KBM-7 (cell line): ENCODE measurements around the gene BLCAP.
"Not testable (repeated sequence)": the region's sequence is repeated elsewhere in the genome, so short reads cannot be mapped to it uniquely, and the experiment has no call there.

ENCODE experiments used
- DNase-seq: peaks from one replicate; pipeline ENCODE4 v3.0.0-alpha.2; 2015
- in situ Hi-C: fragments of 300-500 bp; cut with MboI; formaldehyde crosslinking; loops from 2 replicates; pipeline ENCODE4 v1.14.3; 2020; ENCODE audit warnings: low sequenced_read_pairs, low pct_unique_long_range_greater_than_20kb, mixed read lengths

Gene BLCAP

GRCh38 chr20:37503256-37503927, 24.3 kb downstream of the BLCAP start:
- no peak for DNase-seq
- in situ Hi-C loops: no loop called here

- in situ Hi-C loops: no loop called here
- DNase-seq: no peak
These were observed 25.0 kb downstream of the BLCAP start for GRCh38 chr20:37502654-37503053.

GRCh38 chr20:37501940-37502339, 25.7 kb downstream of the BLCAP start:
- in situ Hi-C loops: no loop called here
- DNase-seq: no peak

GRCh38 chr20:37500311-37500710, 27.4 kb downstream of the BLCAP start:
- in situ Hi-C loops: no loop called here
- DNase-seq: no peak

GRCh38 chr20:37498066-37498665, 29.5 kb downstream of the BLCAP start:
- no peak for DNase-seq
- in situ Hi-C loops: no loop called here

GRCh38 chr20:37494796-37495195, 32.9 kb downstream of the BLCAP start:
- no peak for DNase-seq
- in situ Hi-C loops: no loop called here

GRCh38 chr20:37494301-37494700, 33.4 kb downstream of the BLCAP start:
- in situ Hi-C loops: no loop called here
- DNase-seq: no peak

- in situ Hi-C loops: no loop called here
- DNase-seq: no peak
These were observed 34.7 kb downstream of the BLCAP start for GRCh38 chr20:37492945-37493344.

- DNase-seq: no peak
- in situ Hi-C loops: no loop called here
These were observed 35.5 kb downstream of the BLCAP start for GRCh38 chr20:37492096-37492625.

GRCh38 chr20:37490663-37491350, 36.9 kb downstream of the BLCAP start:
- no peak for DNase-seq
- in situ Hi-C loops: no loop called here

GRCh38 chr20:37486209-37486608, 41.5 kb downstream of the BLCAP start:
- in situ Hi-C loops, DNase-seq: not testable (repeated sequence)

- in situ Hi-C loops: no loop called here
- DNase-seq: no peak
These were observed 43.3 kb downstream of the BLCAP start for GRCh38 chr20:37484331-37484730.

GRCh38 chr20:37481610-37482009, 46.1 kb downstream of the BLCAP start:
- DNase-seq: no peak
- in situ Hi-C loops: no loop called here

GRCh38 chr20:37480919-37481318, 46.8 kb downstream of the BLCAP start:
- in situ Hi-C loops: no loop called here
- no peak for DNase-seq

- no peak for DNase-seq
- in situ Hi-C loops: no loop called here
These were observed 47.6 kb downstream of the BLCAP start for GRCh38 chr20:37479925-37480691.

GRCh38 chr20:37479266-37479665, 48.4 kb downstream of the BLCAP start:
- no peak for DNase-seq
- in situ Hi-C loops: no loop called here

- DNase-seq: no peak
- in situ Hi-C loops: no loop called here
These were observed 50.6 kb downstream of the BLCAP start for GRCh38 chr20:37477041-37477440.

GRCh38 chr20:37475252-37475651, 52.4 kb downstream of the BLCAP start:
- in situ Hi-C loops: no loop called here
- DNase-seq: no peak

GRCh38 chr20:37474386-37474785, 53.3 kb downstream of the BLCAP start:
- in situ Hi-C loops: no loop called here
- DNase-seq: no peak
